Measurements from ENCODE around the gene MISP. TPM values are rescaled to one million over a fixed set of nuclear protein-coding genes. Genes with fewer than 3 reads are reported as not detected.
A peak's percentile ranks its signal among the peaks of the same experiment; 100 is the strongest.

Gene MISP
- polyA plus RNA-seq, 2 of the 4 experiments (the other 2 are of a cell fraction), result 46.5 to 62.7 TPM

GRCh38 chr19:709196-709964, 41.5 kb upstream of the MISP start:
- POLR2A ChIA-PET, result no interaction called here
- Histone ChIP-seq H3K4me3 (peak overlapping the region; percentile 97), H3K4me2 (peak overlapping the region; percentile 76), H3K27ac (peak overlapping the region; percentile 90 to 99), H3K9me3 (no peaks in the 10 kb centered on the region), H3K4me1 (peaks cover 14% of the 10 kb centered on the region)
- CTCF ChIA-PET, result interaction anchor here (0.7 to 2.6 kb wide), 5 partner anchors 24 to 44 kb away, joined by 3 to 12 read pairs (median 6); partner anchors contain the start of gene FSTL3
- ATAC-seq (peak; percentile 14 to 33; a peak in 3 of 6 replicates), DNase-seq (ENCODE audit: low read depth in 1 of 2, low spot score in 1 of 2) (no peak), FAIRE-seq (no peak)
- TF ChIP-seq, protein P1, sequence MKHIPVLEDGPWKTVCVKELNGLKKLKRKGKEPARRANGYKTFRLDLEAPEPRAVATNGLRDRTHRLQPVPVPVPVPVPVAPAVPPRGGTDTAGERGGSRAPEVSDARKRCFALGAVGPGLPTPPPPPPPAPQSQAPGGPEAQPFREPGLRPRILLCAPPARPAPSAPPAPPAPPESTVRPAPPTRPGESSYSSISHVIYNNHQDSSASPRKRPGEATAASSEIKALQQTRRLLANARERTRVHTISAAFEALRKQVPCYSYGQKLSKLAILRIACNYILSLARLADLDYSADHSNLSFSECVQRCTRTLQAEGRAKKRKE (CRISPR knock-in tag; IDR thresholded peaks at IDR 0.05; ENCODE audit: low read depth), result no peak
- no peak for TF ChIP-seq USF2 (IDR thresholded peaks at IDR 0.05)
- TF ChIP-seq EHF (CRISPR knock-in tag; IDR thresholded peaks at IDR 0.05), result no peak
- no peak for TF ChIP-seq NR3C1 (IDR thresholded peaks at IDR 0.05)
- no peak for TF ChIP-seq CHD2 (IDR thresholded peaks at IDR 0.05; ENCODE audit: low read length, partially characterized antibody)
- no peak for TF ChIP-seq E2F6 (IDR thresholded peaks at IDR 0.05; ENCODE audit: borderline replicate concordance, low read depth)
- no peak for TF ChIP-seq RCOR1 (IDR thresholded peaks at IDR 0.05; ENCODE audit: low read depth, low read length)
- WGBS (ENCODE audit: missing lambda C conversion rate), result 100% methylated on average over 3 of the region's 78 CpGs

GRCh38 chr19:709965-710571, 40.8 kb upstream of the MISP start:
- ChIA-PET CTCF (interaction anchor here (0.7 to 2.6 kb wide), 3 partner anchors 24 to 43 kb away, joined by 3 to 11 read pairs (median 3); partner anchors contain the start of gene FSTL3), POLR2A (no interaction called here)
- Histone ChIP-seq H3K4me3 (peak overlapping the region; percentile 97; the same call in 2 of the 3 replicates), H3K27ac (peak overlapping the region in 1 of 2 experiments; percentile 99; a peak in 3 of 6 replicates), H3K4me2 (peak overlapping the region; percentile 76), H3K4me1 (peaks cover 14% of the 10 kb centered on the region), H3K9me3 (no peaks in the 10 kb centered on the region)
- FAIRE-seq (no peak), DNase-seq (ENCODE audit: low read depth in 1 of 2, low spot score in 1 of 2) (no peak), ATAC-seq (no peak)
- TF ChIP-seq CHD4 (IDR thresholded peaks at IDR 0.05; ENCODE audit: borderline replicate concordance) (no peak), RNF2 (IDR thresholded peaks at IDR 0.05; ENCODE audit: borderline replicate concordance, low read depth) (no peak), CEBPB (IDR thresholded peaks at IDR 0.05) (no peak), BHLHE40 (IDR thresholded peaks at IDR 0.05; ENCODE audit: low read depth, low read length) (no peak), E2F6 (IDR thresholded peaks at IDR 0.05; ENCODE audit: borderline replicate concordance, low read depth) (no peak), HES2 (IDR thresholded peaks at IDR 0.05) (no peak)
- TF ChIP-seq, protein P2, sequence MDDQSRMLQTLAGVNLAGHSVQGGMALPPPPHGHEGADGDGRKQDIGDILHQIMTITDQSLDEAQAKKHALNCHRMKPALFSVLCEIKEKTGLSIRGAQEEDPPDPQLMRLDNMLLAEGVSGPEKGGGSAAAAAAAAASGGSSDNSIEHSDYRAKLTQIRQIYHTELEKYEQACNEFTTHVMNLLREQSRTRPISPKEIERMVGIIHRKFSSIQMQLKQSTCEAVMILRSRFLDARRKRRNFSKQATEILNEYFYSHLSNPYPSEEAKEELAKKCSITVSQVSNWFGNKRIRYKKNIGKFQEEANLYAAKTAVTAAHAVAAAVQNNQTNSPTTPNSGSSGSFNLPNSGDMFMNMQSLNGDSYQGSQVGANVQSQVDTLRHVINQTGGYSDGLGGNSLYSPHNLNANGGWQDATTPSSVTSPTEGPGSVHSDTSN (IDR thresholded peaks at IDR 0.05), result no peak
- 94% methylated on average over 6 of the region's 27 CpGs for WGBS (ENCODE audit: missing lambda C conversion rate)

- Histone ChIP-seq H3K4me2 (no peak overlapping the region), H3K4me3 (no peak overlapping the region), H3K9me3 (peaks cover 7% of the 10 kb centered on the region; the same call in 2 of the 3 replicates), H3K4me1 (peaks cover 14% of the 10 kb centered on the region), H3K27ac (no peak overlapping the region)
- ChIA-PET POLR2A (no interaction called here), CTCF (interaction anchor here (1.2 to 2.6 kb wide), 2 partner anchors 24 to 43 kb away, joined by 3 to 11 read pairs; no protein-coding TSS in a partner anchor)
- WGBS (ENCODE audit: missing lambda C conversion rate), result 98% methylated on average over 13 of the region's 21 CpGs
- FAIRE-seq (no peak), DNase-seq (ENCODE audit: low read depth in 1 of 2, low spot score in 1 of 2) (no peak), ATAC-seq (no peak)
- TF ChIP-seq POLR2AphosphoS2 (conservative IDR thresholded peaks at IDR 0.05; ENCODE audit: low read length), result no peak
- TF ChIP-seq, protein P2 (IDR thresholded peaks at IDR 0.05), result no peak
- TF ChIP-seq NR3C1 (IDR thresholded peaks at IDR 0.05), result no peak
- no peak for TF ChIP-seq CEBPB (IDR thresholded peaks at IDR 0.05)
- no peak for TF ChIP-seq EHF (CRISPR knock-in tag; IDR thresholded peaks at IDR 0.05)
- TF ChIP-seq, protein P1 (CRISPR knock-in tag; IDR thresholded peaks at IDR 0.05; ENCODE audit: low read depth), result no peak
- no peak for TF ChIP-seq RARB (CRISPR knock-in tag; IDR thresholded peaks at IDR 0.05)
- no peak for TF ChIP-seq JUNB (IDR thresholded peaks at IDR 0.05)
- TF ChIP-seq CHD4 (IDR thresholded peaks at IDR 0.05; ENCODE audit: borderline replicate concordance), result no peak
- no peak for TF ChIP-seq GATA3 (IDR thresholded peaks at IDR 0.05; ENCODE audit: borderline replicate concordance)
Measured at GRCh38 chr19:710767-711166, 40.1 kb upstream of the MISP start.
